A549 (cell line): ENCODE data around the gene TTYH2. TPM values are rescaled to one million over a fixed set of nuclear protein-coding genes. Genes with fewer than 3 reads are reported as not detected.

Source experiments
- ATAC-seq, 2 experiments: fragments of 200-7000 bp in 1 of 2; fragments of >200 bp in 1 of 2; cut with Nextera tagmentation in 1 of 2; cut with Tn5 transposase in 1 of 2; 3 replicates each; pipeline versions ENCODE4 v1.8.0 to v1.9.1; 2018 to 2020; ENCODE audit warnings: mild to moderate bottlenecking in 1 of 2, moderate library complexity in 1 of 2
- CTCF ChIA-PET: fragments of 300-600 bp; sonication (Branson Sonifier 250); formaldehyde crosslinking; extraction: SDS; loops from one replicate; lab custom pipeline; 2021; ENCODE audit warnings: antibody characterized with exemption, inconsistent platforms; lab: Yijun Ruan, JAX
- POLR2A ChIA-PET: fragments of 350-600 bp; formaldehyde crosslinking; extraction: SDS; loops from one replicate; lab custom pipeline; 2021; ENCODE audit warnings: antibody characterized with exemption, inconsistent platforms; lab: Yijun Ruan, JAX
- DNase-seq, 2 experiments: peaks; one replicate each; pipeline versions ENCODE4 v3.0.0 to v3.0.0-alpha.2; 2011 to 2016; ENCODE audit warnings: low read depth in 1 of 2, low spot score in 1 of 2
- FAIRE-seq: peaks from 2 replicates; lab custom pipeline; 2011; peaks lifted over from hg19 to GRCh38; lab: Jason Lieb, UNC
- H3K27ac ChIP-seq, 2 experiments: fragments of >200 bp; sonication (Bioruptor Twin); formaldehyde crosslinking; 3 replicates each; pipeline ENCODE4 v1.5.1; 2016 to 2017
- H3K4me1 ChIP-seq: fragments of >200 bp; sonication (Bioruptor Twin); formaldehyde crosslinking; 3 replicates; pipeline ENCODE4 v1.6.1; 2016
- H3K4me2 ChIP-seq: fragments of >200 bp; sonication (Bioruptor Twin); formaldehyde crosslinking; 3 replicates; pipeline ENCODE4 v1.6.1; 2016
- H3K4me3 ChIP-seq: fragments of >200 bp; sonication (Bioruptor Twin); formaldehyde crosslinking; 3 replicates; pipeline ENCODE4 v1.5.1; 2016
- H3K9me3 ChIP-seq: fragments of >200 bp; sonication (Bioruptor Twin); formaldehyde crosslinking; 3 replicates; pipeline ENCODE4 v1.6.1; 2016
- CEBPB ChIP-seq, 2 experiments: fragments of >200 bp in 1 of 2; sonication (Bioruptor Twin) in 1 of 2; formaldehyde crosslinking in 1 of 2; IDR thresholded peaks; 2 replicates each; pipeline ENCODE4 v1.6.1; 2012 to 2016
- E2F6 ChIP-seq: IDR thresholded peaks from 2 replicates; pipeline ENCODE4 v1.6.1; 2012; ENCODE audit warnings: low read depth, borderline replicate concordance
- EP300 ChIP-seq, 2 experiments: fragments of >200 bp; sonication (Bioruptor Twin); formaldehyde crosslinking; IDR thresholded peaks; 2 replicates in 1 of 2; 3 replicates in 1 of 2; pipeline ENCODE4 v1.6.1; 2016 to 2017
- FOSB ChIP-seq: fragments of 250-450 bp; sonication (Bioruptor Pico); IDR thresholded peaks from 2 replicates; pipeline ENCODE4 v1.5.0; 2020; ENCODE audit warnings: mild to moderate bottlenecking, moderate library complexity
- FOSL2 ChIP-seq, 2 experiments: fragments of 450-650 bp in 1 of 2; fragments of >200 bp in 1 of 2; sonication (Bioruptor Twin) in 1 of 2; formaldehyde crosslinking; IDR thresholded peaks; 2 replicates each; pipeline versions ENCODE4 v1.5.0 to v1.6.1; 2016 to 2020; ENCODE audit warnings: mild to moderate bottlenecking in 1 of 2, moderate library complexity in 1 of 2
- HEYL ChIP-seq: fragments of 250-450 bp; sonication (Bioruptor Pico); IDR thresholded peaks from 2 replicates; pipeline ENCODE4 v1.8.0; 2021; ENCODE audit warnings: mild to moderate bottlenecking, moderate library complexity
- HOXB13 ChIP-seq: fragments of 250-450 bp; sonication (Bioruptor Pico); IDR thresholded peaks from 2 replicates; pipeline ENCODE4 v1.5.0; 2020; ENCODE audit warnings: low read depth, mild to moderate bottlenecking, moderate library complexity
- MAX ChIP-seq: IDR thresholded peaks from 2 replicates; pipeline ENCODE4 v1.6.1; 2012
- MYC ChIP-seq: IDR thresholded peaks from 2 replicates; pipeline ENCODE4 v1.6.1; 2012; ENCODE audit warnings: mild to moderate bottlenecking, inconsistent platforms, low read length, improper control_type of control experiment, borderline replicate concordance
- NFE2L2 ChIP-seq: fragments of 150-350 bp; conservative IDR thresholded peaks from 2 replicates; pipeline ENCODE4 v1.6.1; 2014; ENCODE audit warnings: low read length
- NPAS2 ChIP-seq: fragments of 250-450 bp; sonication (Bioruptor Pico); IDR thresholded peaks from 2 replicates; pipeline ENCODE4 v1.8.0; 2022; ENCODE audit warnings: mild to moderate bottlenecking, moderate library complexity, borderline replicate concordance
- NR3C1 ChIP-seq: fragments of >200 bp; sonication (Bioruptor Twin); formaldehyde crosslinking; IDR thresholded peaks from 3 replicates; pipeline ENCODE4 v1.6.1; 2017
- POLR2A ChIP-seq: IDR thresholded peaks from 2 replicates; pipeline ENCODE4 v1.6.1; 2012; ENCODE audit warnings: mild to moderate bottlenecking, low read length
- RAD21 ChIP-seq, 2 experiments: fragments of >200 bp in 1 of 2; sonication (Bioruptor Twin) in 1 of 2; formaldehyde crosslinking in 1 of 2; IDR thresholded peaks in 1 of 2; conservative IDR thresholded peaks in 1 of 2; 2 replicates in 1 of 2; 3 replicates in 1 of 2; pipeline ENCODE4 v1.6.1; 2012 to 2018; ENCODE audit warnings: inconsistent platforms in 1 of 2
- SMC3 ChIP-seq: fragments of >200 bp; sonication (Bioruptor Twin); formaldehyde crosslinking; IDR thresholded peaks from 3 replicates; pipeline ENCODE4 v1.6.1; 2018; ENCODE audit warnings: inconsistent platforms
- ZC3H11A ChIP-seq: fragments of 450-650 bp; IDR thresholded peaks from 2 replicates; pipeline ENCODE4 v1.6.1; 2014; ENCODE audit warnings: antibody characterized with exemption, mild to moderate bottlenecking
- ZFP36 ChIP-seq: fragments of 450-650 bp; IDR thresholded peaks from 2 replicates; pipeline ENCODE4 v1.6.1; 2014; ENCODE audit warnings: borderline replicate concordance; ENCODE audit not compliant: partially characterized antibody
- WGBS: methylation state at CpG from one replicate; pipeline ENCODE4 v1.1.6; 2017; ENCODE audit errors: missing lambda C conversion rate; 5-methylcytosine and 5-hydroxymethylcytosine counted together
- polyA minus RNA-seq: library from RNA; depleted of rRNA, polyadenylated mRNA; stranded (reverse); fragments of >200 nt; gene quantifications from 2 replicates; pipeline ENCODE4 v1.2.3, GENCODE V29; 2011; rRNA and poly(A)+ RNA removed
- polyA plus RNA-seq, 4 experiments: library from polyadenylated mRNA; depleted of rRNA in 3 of 4; stranded (reverse); fragments of >200 nt; fragmentation: RNase III in 1 of 4; extraction: RNeasy Plus Mini Kit Qiagen cat#74134 plus additional on column Dnase treatment in 1 of 4; gene quantifications; 2 replicates in 3 of 4; 3 replicates in 1 of 4; pipeline ENCODE4 v1.2.3, GENCODE V29; 2011 to 2017
- TF ChIP-seq, protein P1 (sequence below): fragments of >200 bp; sonication (Bioruptor Twin); formaldehyde crosslinking; IDR thresholded peaks from 3 replicates; pipeline ENCODE4 v1.5.1; 2016

The TTYH2 gene, protein sequence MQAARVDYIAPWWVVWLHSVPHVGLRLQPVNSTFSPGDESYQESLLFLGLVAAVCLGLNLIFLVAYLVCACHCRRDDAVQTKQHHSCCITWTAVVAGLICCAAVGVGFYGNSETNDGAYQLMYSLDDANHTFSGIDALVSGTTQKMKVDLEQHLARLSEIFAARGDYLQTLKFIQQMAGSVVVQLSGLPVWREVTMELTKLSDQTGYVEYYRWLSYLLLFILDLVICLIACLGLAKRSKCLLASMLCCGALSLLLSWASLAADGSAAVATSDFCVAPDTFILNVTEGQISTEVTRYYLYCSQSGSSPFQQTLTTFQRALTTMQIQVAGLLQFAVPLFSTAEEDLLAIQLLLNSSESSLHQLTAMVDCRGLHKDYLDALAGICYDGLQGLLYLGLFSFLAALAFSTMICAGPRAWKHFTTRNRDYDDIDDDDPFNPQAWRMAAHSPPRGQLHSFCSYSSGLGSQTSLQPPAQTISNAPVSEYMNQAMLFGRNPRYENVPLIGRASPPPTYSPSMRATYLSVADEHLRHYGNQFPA
- polyA plus RNA-seq (2011; rRNA removed), result 1.4 and 1.5 TPM in 2 replicates
- 2.9 and 3.1 TPM in 2 replicates for polyA plus RNA-seq (2012; cell fraction: cytosol; rRNA removed)
- polyA plus RNA-seq (2012; cell fraction: nucleus; rRNA removed), result 5.4 and 10.0 TPM in 2 replicates
- 1.1 to 1.7 TPM (median 1.7 TPM) in 3 replicates for polyA plus RNA-seq (2017; fragmentation: RNase III; extraction: RNeasy Plus Mini Kit Qiagen cat#74134 plus additional on column Dnase treatment)
- polyA minus RNA-seq, result 2.1 and 2.6 TPM in 2 replicates

- TF ChIP-seq SMC3, result 0 out of 3 replicates have a peak, but pooled peaks have one; percentile 8
- no peak for TF ChIP-seq MYC
- no peak for TF ChIP-seq NR3C1
- no peak for TF ChIP-seq RAD21 (conservative IDR thresholded peaks at IDR 0.05 in 1 of 2, IDR thresholded peaks at IDR 0.05 in 1 of 2)
- TF ChIP-seq NPAS2 (CRISPR knock-in tag), result no peak
- TF ChIP-seq ZFP36, result peak; percentile 2
- no peak for TF ChIP-seq NFE2L2
- TF ChIP-seq EP300 (IDR thresholded peaks at IDR 0.05), result no peak
- TF ChIP-seq POLR2A, result peak; percentile 49
- no peak for TF ChIP-seq FOSL2 (IDR thresholded peaks at IDR 0.05)
- TF ChIP-seq FOSL2 (CRISPR knock-in tag; IDR thresholded peaks at IDR 0.05), result no peak
- peak; percentile 54; the same call in 1 of the 2 replicates for TF ChIP-seq E2F6
- TF ChIP-seq HEYL (CRISPR knock-in tag), result no peak
- TF ChIP-seq MAX, result peak; percentile 47
- no peak for TF ChIP-seq ZC3H11A
- no peak for TF ChIP-seq HOXB13
- TF ChIP-seq, protein P1, sequence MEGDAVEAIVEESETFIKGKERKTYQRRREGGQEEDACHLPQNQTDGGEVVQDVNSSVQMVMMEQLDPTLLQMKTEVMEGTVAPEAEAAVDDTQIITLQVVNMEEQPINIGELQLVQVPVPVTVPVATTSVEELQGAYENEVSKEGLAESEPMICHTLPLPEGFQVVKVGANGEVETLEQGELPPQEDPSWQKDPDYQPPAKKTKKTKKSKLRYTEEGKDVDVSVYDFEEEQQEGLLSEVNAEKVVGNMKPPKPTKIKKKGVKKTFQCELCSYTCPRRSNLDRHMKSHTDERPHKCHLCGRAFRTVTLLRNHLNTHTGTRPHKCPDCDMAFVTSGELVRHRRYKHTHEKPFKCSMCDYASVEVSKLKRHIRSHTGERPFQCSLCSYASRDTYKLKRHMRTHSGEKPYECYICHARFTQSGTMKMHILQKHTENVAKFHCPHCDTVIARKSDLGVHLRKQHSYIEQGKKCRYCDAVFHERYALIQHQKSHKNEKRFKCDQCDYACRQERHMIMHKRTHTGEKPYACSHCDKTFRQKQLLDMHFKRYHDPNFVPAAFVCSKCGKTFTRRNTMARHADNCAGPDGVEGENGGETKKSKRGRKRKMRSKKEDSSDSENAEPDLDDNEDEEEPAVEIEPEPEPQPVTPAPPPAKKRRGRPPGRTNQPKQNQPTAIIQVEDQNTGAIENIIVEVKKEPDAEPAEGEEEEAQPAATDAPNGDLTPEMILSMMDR, result peak; percentile 18; the same call in 2 of the 3 replicates
- POLR2A ChIA-PET, result interaction anchor here (0.8 to 1.2 kb wide), 5 partner anchors 8 to 85 kb away, joined by 3 to 5 read pairs (median 3); no protein-coding TSS in a partner anchor
- 19% methylated on average over 37 of the region's 62 CpGs for WGBS
- CTCF ChIA-PET, result interaction anchor here (0.7 to 8.6 kb wide), 9 partner anchors 9 to 166 kb away, joined by 3 to 62 read pairs (median 4); partner anchors contain the start of genes BTBD17, GPR142 and RPL38
- H3K27ac ChIP-seq, result peak within 1 kb of the TSS; percentile 39 to 76
- FAIRE-seq (no peak), ATAC-seq (peak; percentile 36 to 75), DNase-seq (peak; percentile 77 to 84)
- no peaks in the 10 kb centered on the region for H3K9me3 ChIP-seq
- peak within 1 kb of the TSS; percentile 32 for H3K4me3 ChIP-seq
- H3K4me2 ChIP-seq, result peak within 1 kb of the TSS; percentile 71
- peaks cover 30% of the 10 kb centered on the region; the same call in 2 of the 3 replicates for H3K4me1 ChIP-seq
These were observed at the start of gene TTYH2 for GRCh38 chr17:74212913-74213791. TSS of gene TTYH2 (plus strand) at chr17:74213571. CDS start at chr17:74213588, 17 bp downstream.

DNA sequence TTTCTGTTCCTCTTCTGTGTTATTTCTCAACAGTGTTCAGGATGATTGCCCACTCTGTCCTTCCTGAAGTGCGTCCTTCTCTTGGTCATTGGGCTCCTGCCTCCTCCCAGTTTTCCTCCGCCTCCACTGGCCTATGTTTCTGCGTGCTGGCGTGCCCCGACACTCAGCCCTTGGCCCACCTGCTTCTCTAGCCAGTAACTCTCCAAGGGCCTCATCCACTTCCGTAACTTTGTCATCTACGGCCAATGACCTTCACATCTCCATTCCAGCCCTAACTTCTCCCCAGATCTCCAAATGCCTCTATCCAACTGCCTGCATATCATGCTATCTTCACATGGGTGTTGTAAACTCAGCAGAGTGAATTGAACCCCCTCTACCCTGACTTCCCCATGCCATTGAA, 49.5 kb upstream of the TTYH2 start:
- POLR2A ChIA-PET, result no interaction called here
- ATAC-seq, result no peak
- FAIRE-seq, result no peak
- peaks cover 3% of the 10 kb centered on the region; the same call in 2 of the 3 replicates for H3K9me3 ChIP-seq
- no peak overlapping the region for H3K27ac ChIP-seq
- WGBS, result 43% methylated on average over 7 of the region's 7 CpGs
- TF ChIP-seq CEBPB (IDR thresholded peaks at IDR 0.05) (no peak), NPAS2 (CRISPR knock-in tag) (no peak), FOSB (CRISPR knock-in tag) (no peak)
- TF ChIP-seq, all 56 proteins: peak for 0
- H3K4me3 ChIP-seq, result no peak overlapping the region
- H3K4me2 ChIP-seq, result no peak overlapping the region
- DNase-seq, result no peak
- H3K4me1 ChIP-seq, result no peaks in the 10 kb centered on the region
- CTCF ChIA-PET, result interaction anchor here (0.5 to 2.5 kb wide), 2 partner anchors 13 to 752 kb away, joined by 3 to 8 read pairs; no protein-coding TSS in a partner anchor
